ENCODE data around the gene ESPN.

Gene ESPN

DNA sequence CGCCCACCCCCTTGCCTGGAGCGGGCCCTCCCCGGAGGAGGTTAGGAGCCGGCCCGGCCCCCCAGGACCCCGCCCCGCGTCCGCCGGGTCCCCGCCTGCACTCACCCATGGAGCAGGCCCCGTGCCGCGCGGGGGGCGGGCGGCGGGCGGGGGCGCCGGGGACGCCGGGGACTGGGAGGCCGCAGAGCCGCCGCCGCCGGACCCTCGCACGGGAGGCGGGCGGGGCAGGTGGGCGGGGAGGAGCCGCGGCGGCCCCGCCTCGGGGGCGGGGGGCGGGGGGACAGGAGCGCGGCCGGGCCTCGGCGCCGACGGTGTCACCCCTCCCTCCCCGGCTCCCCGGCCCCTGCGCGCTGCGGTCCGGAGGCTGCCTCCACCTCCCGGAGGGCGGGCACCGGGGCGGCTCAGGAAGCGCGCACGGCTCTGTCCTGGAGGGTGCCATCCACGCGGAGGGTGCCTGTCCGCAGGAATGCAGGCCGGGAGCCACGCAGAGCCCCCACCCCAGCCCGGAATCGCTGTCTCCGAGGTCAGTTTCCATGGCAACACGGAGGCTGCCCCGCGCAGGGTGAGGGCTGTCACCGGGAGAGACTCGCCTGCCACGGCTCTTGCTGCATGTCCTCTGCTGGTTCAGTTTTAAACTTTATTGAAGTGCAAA lies 72.8 kb downstream of the ESPN start:
- DNase-seq (ENCODE audit: low read depth, low spot score), result peak; percentile 69

DNA sequence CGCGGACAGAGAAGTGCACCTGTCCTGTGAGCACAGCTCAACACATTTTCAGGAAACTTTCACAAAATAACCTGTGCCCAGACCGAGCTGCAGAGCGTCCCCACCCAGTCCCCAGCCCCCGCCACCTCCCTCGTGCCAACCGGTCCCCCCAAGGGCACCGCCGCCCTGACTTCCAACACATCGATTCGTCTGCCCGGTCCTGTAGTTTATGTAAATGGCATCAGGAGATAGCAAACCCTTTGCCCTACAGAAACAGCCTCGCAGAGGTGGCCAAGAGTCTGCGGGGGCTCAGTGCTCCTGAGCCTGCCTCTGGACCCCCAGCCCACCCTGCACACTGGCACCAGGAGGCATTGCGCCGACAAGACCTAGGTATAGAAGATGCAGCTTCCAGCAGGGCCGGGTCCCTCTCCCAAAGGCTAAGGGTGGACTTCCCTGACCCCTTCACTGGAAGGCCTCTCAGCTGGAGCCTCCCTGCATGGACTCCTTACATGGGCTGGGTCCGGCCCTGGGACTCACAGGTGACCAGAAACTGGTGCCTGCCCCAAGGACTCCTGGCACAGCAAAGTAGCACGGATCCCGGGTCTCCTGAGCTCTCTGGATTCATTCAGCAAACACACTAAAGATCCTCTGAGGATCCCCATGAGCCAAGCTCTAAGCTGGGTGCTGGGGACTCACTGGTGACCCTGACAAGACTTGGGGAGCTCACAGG lies 73.4 kb downstream of the ESPN start:
- no peak for DNase-seq (ENCODE audit: low read depth, low spot score)

DNA sequence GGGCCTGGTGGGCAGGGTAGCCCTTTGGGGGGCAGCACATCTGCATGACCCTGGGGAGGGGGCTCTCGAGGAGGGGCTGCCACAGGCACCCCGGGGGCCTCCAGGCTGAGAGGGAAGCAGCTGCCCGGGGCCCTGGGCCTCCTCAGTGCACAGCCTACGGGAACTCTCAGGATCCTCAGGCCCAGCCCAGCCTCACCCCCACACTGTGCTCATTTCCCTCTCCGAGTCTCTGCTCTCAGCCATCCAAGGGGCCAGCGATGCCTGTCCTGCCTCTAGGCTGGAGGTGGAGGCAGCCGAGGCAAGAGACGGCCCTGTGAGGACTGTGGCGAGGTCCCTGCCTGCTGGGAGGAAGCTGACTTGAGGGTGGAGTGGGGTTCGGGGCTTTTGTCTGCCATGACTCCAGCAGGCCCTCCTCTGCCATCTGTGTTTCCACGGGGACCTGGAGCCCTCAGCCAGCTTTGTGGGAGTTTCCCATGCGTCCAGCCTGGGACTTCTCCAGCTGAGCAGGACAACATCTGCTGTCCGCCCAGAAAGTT lies 74.1 kb downstream of the ESPN start:
- DNase-seq (ENCODE audit: low read depth, low spot score), result no peak

DNA sequence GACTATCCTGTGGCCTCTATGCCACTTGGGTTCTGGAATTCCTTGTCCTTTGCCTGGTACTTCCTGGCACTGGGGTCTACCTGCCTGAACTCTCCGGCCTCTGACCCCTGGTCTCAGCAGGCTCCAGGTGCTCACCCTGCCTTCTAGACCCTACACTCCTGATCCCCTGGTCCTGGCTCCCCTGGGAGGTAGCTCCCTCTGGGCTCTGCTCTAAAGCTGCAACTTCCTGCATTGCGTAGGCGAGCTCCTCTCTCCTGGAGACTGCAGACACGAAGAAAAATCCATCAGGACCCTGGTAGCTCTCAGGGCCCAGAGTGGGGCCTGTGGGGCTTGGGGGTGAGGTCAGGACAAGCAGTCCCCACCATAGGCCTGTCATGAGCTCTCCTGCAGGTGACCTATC lies 74.7 kb downstream of the ESPN start:
- DNase-seq (ENCODE audit: low read depth, low spot score), result no peak

DNA sequence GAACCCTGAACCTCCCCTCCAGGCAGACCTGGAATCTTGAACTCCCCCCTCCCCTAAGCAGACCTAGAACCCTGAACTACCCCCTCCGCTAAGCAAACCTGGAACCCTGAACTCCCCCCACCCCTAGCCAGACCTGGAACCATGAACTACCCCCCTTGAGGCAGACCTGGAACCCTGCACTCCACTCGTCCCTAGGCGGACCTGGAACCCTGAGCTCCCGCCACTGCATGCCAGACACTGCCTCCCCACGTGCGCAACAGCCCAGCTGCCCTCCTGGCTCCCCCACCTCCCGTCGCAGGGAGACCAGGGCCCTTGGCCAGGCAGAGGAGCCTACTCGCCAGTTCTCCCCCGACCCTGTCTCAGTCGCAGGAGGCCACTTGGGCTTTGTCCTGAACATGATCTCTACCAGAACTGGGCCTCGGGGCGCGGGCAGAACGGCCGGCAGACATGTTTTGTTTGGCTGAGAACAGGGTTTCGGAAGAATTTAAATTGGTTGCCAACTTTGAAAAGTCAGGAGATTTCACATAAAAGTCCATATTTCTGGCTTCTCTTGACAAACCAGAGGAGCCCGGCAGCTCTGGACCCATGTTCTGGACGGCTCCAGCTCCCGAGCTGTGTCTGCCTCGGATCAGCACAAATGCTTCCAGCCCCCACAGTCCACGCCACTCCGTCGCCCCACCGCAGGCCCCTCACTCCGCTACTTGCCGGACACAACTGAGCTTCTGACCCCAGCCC lies 76.1 kb downstream of the ESPN start:
- no peak for DNase-seq (ENCODE audit: low read depth, low spot score)

DNA sequence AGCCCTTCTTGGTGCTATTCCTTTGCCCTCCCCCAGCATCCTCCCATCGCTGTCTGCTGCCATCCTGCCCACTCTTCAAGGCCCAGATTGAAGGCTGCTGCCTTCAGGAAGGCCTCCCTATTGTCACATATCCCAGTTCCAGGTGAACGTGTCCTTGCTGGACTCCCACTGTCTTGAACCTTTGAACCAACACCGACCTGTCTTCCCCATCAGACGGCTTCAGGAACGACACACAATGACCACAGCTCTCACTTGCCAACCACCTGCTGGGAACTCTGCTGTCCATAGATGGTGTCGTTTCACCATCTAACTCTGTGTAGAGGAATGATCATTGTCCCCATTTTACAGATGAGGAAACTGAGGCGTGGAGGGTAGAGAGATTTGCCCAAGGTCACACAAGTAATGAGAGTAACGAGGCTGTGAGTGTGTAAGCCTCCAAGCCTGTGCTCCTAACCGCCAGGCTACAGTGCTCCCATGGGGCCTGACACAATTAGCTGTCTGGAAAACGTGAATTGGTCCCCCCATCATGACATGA lies 76.8 kb downstream of the ESPN start:
- DNase-seq (ENCODE audit: low read depth, low spot score), result no peak

DNA sequence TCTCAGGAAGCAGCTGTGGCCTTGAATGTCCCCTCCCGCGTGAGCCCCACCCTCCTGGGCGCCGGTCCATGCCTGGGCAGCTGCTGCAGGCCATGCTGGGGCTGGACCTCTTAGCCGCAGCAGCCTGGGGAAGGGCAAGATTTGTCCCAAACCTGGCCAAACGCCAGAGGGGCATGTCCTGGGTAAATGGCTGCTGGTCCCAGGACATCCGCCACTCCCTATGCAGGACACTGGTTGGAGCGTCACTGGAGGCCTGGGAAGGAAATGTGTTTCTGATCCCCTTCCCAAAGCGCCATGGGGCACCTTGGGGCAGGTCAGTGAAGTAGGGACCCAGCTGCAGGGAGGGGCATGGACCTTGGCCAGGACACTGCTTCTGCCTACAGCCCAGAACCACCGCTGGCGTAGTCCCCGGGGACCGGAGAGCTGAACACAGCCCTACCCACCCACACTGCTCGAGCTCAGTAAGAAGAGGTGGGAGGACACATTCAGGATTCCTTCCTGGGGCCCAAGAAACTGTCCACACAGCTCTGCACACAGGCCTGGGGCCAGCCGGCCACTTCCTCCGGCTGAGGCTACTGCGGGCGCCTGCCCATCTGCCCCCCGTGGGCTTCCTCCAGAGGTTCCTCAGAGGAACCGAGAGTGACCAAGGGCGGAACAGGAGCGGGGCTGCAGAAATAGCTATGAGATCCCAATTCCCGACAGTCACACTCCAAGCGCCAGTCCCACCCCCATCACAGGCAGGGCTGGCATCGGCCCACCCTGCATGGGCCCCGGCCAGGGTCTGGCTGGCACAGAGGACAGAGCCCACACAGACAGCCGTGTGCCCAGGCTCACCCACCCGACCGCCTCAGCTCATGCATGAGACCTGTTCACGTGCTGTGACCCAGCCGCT lies 77.7 kb downstream of the ESPN start:
- no peak for DNase-seq (ENCODE audit: low read depth, low spot score)

DNA sequence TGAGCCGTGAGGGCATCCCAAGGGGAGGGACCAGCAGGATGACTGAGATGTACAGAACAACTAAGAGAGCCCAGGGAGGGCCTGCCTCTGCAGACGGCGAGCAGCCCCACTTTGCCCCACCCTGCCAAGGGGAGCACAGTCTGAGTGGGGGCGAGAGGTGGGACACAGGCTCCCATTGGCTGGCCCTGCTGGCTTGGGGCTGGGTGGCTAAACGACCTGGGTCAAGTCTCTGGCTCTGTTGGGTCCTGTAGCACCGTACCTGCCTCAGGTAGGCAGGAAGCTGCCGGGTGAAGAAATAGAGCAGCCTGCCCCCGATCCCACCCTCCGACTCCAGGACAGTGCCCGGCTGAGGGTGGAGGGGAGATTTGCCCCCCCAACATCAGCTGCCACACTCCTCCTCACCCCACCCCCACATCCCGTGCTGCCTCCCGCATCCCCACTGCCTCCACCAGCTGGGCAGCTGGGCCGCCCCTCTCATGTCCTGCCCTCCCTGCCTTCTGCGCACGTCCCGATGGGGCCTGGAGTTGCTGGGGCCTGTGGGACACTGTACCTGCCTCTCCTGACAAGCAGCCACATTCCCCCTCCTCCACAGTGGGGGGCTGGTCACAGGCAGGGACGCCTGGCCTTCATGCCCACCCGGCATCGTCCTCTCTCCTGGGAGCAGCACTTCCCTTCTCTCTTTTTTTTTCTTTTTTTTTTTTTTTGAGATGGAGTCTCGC lies 79.5 kb downstream of the ESPN start:
- DNase-seq (ENCODE audit: low read depth, low spot score), result no peak

DNA sequence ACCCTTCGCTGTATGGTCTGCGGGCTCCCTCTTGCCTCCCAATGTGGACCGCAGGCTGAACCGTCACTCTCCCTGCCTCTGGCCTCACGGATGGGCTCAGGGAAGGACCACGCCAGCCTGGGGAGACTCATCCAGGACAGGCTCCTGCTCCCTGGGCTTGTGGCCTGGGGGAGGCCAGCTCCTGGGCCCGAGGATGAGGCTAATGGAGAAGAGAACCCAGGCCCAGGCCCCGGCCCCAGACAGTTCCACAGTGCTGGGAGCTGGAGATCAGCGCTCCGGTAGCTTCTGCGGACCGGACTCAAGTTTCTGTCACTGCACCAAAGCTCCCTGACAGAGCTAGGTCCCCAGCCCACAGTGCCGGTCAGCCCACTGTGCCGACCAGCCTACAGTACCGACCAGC lies 80.3 kb downstream of the ESPN start:
- DNase-seq (ENCODE audit: low read depth, low spot score), result no peak

DNA sequence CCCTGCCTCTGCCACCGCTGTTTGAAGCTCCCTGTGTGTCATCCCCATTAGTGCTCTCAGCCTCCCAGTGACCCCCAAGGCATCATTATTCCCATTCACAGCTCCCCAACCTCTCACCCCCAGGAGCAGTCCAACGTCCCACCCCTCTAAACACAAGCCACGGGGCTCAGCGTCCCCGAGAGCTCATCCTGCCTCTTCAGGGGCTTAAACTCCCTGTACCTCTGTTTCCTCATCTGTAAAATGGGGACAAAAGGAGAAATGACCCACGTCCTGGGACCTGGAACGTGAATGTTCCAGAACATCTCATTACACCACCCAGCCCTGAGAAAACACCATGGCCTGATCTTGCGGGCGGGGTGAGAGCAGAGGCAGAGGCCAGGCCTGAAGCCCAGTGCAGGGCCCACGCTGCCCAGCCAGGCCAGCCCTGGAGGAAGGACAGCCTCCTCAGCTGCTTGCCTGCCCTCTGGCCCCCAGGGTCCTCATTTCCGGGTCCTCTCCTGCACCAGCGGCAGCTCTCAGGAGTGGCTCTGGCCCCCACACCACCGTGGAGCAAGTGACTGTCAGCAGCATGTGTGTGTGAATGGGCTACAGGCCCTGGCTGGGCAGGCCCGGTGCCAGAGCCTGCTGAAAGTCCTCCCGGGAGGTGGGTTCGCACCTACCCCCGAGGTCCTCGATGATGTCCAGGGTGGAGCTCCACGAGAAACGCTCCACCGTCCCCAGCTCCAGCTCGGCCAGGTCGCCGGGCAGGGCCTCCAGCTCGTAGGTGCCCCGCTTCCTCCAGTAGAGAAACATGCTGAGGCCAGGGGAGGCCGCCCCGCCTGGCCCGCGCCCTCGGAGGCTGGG lies 81.0 kb downstream of the ESPN start:
- DNase-seq (ENCODE audit: low read depth, low spot score), result no peak

DNA sequence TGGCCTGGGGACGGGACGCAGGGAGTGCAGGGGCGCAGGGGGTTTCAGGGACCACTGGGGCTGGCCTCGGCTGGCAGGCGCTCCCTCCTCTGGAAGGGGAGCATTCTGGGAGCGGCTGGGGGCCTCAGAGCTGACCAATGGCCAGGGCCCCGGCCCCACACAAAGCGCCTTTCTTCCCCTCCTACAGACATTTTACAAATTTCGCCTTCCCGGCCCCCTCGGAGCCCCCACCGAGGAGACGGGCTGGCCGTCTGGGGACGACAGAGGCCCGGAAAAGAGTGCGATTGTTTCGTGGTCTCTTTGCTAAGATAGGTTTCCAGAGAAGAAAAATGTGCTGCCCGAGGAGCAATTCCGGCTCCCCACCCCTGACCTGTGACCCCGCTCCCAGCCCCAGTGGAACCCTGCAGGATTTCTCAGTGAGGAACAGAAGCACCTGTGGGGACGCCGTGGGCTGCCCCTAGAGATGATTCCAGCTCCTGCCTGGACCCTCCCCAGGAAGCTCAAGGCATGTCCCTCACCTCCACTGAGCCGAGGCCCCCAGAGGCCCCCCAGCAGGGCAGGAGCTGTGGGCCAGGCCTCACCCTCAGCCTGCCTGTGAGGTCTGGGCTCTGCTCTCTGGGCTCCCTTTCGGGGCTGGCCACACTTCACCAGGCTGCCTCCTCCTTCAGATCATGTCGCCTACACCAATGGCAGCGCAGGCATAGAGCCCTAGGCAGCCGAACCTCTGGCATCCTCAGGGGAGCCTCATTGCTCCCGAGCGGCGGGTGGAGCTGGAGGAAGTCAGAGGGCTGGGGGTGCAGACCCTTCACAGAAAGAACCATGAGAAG lies 81.8 kb downstream of the ESPN start:
- DNase-seq (ENCODE audit: low read depth, low spot score), result no peak

DNA sequence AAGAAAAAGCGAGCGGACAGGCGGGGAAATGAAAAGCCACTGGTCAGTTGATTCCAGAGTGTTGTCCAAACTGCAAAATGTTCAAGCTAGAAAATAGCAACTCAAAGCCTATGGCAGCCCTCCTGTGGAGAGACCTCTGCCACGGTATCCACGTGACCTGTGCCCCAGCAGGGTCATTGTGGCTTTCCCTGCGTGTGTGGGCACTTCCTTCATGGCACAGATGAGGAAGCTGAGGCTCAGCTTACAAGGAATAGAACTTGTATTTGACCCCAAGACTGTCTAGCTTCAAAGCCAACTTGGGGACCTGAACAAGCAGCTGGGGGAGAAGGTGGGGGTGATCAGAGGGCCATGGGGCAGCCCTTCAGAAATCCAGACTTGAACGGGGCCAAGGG lies 82.5 kb downstream of the ESPN start:
- no peak for DNase-seq (ENCODE audit: low read depth, low spot score)

DNA sequence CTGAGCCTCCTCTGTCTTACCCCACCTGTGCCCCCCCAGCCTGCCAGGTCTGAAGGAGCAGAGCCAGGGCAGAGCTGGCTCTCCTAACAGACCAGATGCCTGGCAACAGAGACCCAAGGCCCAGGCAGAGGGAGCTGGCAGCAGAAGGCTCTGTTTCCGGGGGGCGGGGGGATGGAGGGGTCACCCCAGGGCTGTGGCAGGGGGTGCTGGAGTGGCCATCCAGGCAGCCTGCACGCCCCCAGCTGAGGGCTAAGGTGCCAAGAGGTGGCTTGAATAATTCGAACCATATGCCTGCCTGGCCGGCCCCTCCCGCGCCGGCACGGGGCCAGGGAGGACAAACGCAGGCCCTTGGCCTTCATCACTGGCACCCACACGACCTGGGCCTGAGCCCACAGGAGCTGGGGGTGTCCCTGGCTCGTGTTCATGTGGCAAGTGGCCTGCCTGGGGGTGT lies 82.9 kb downstream of the ESPN start:
- DNase-seq (ENCODE audit: low read depth, low spot score), result no peak

DNA sequence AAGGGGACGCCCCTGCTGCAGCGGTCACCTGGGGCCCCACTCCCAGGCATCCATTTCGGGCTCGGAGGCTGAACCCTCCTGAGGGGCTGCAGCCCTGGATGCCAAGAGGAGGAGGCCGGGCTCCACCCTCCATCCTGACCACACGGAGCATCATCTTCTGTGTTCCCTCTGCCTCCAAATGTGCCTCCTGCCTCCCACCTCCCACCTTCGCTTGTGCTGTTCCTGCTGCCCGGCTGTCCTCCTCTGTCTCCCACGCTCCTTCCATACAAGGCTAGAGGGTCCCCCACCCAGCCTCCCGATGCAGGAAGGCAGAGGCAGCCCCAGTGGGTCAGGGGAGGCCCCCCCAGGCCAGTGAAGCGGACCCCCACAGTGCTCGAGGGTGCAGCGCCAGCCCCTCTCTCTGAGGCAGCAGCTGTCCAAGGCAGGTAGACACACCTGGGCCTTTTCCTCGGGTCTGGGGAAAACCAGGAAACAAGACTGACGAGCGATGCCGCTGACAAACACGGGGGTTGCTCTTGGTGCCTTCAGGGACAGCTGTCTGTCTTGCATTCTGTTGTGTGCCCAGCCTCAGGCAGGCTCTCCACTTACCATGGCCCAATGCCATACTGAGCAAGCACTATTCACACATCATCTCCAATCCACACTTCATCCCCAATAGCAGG lies 83.7 kb downstream of the ESPN start:
- no peak for DNase-seq (ENCODE audit: low read depth, low spot score)

DNA sequence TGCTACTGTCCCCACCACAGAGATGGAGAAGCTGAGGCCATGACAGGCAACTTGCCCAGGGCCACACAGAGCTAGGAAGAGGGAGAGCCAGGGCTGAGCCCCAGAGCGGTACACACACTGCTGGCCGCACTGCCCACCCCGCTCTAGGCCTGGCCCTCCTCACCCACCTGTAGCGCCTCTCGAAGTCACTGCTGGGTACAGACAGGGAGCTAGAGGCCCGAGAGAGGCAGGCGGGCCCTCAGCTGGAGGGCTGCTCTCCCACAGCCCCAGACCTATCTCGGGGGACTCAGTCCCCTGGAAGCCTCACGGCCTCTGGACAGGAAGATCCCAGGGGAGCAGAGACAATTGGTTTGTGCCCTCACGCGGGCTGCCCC lies 84.2 kb downstream of the ESPN start:
- DNase-seq (ENCODE audit: low read depth, low spot score), result no peak

DNA sequence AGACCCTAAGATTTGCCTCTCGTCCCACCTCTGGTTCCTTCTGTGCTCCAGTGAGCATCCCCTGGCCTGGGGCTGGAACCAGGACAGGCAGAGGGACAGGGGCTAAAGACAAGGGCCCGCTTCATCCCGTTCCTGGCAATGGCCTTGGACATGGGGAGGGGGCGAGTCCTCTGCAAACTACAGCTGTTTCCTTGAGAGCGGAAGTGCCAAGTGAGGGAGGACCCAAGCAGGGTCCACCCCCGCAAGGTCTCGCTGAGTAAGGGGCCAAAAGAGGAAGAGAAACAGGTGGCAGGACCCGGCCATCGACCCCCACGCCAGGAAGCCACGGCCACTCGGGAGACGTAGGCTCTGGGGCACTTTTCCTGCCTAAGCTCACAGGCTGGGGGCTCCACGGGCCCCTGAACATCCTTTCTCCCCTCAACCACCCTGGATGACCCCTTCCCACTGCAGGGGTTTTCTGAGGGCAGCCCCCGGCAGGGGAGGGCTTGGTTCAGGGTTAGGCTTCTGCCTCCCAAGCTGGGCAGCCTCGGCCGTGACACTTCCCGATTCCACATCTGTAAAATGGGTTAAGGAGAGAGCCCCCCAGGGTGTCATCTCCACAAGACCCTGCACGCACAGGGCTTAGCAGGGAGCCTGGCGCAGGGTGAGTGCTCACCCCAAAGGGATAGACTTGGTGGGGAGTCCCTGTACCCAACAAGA lies 84.8 kb downstream of the ESPN start:
- DNase-seq (ENCODE audit: low read depth, low spot score), result no peak

DNA sequence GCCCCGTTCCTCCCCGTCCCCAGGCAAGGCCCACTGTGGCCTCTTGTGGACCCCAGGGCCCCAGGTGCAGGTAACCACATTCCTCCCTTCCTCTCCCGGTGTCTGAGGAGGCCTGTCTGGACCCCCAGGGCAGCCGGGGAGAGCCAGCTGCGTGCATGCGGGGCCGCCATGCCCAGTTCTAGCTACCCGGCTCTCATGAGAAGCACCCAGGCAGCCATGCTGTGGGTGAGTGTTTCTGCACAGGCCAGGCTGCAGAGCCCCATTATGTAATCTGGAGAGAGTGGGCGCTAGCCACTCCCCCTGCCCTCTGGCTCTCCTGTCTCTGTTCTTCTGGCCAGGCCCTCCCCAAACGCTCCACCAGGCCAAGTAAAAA lies 85.3 kb downstream of the ESPN start:
- DNase-seq (ENCODE audit: low read depth, low spot score), result no peak

DNA sequence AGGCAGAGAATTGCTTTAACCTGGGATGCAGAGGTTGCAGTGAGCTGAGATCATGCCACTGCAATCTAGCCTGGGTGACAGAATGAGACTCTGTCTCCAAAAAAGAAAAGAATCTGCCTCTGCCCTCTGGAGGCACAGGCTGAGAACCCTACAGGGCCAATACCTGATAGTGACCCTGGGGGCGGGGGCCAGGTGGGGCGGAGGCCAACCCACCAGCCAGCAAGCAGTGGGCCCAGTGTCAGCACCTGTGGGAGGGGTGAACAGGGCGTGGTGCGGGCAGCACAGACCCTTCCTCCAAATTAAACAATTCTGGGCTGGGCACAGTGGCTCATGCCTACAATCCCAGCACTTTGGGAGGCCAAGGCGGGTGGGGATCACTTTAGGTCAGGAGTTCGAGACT lies 85.9 kb downstream of the ESPN start:
- no peak for DNase-seq (ENCODE audit: low read depth, low spot score)
